ENCODE measurements around the gene MRPS15. TPM values are rescaled to one million over a fixed set of nuclear protein-coding genes. Genes with fewer than 3 reads are reported as not detected.
"Not testable (repeated sequence)": the region's sequence is repeated elsewhere in the genome, so short reads cannot be mapped to it uniquely, and the experiment has no call there.

MRPS15 gene
- total RNA-seq, 1 donor from 2014 or later = 25.1 TPM

DNA sequence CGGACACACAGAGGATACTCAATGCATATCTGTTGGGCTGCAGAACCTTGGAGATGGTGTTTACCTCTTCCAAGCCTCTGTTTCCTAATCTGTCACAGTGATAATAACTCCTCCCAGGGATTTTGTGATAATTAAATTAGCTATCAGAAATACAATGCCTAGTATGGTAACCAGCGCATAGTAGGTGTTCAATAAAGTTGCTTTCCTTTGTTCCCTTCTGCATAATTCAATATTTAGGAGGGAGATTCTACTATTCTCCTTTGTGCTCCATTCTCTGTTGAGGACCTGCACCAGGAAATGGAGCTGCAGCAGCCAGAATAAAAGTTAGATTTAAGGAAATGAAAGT lies 21.9 kb upstream of the MRPS15 start:
- Histone ChIP-seq H3K9ac (ENCODE audit: low read depth in 1 of 3, low read length in 3 of 3) (no peak overlapping the region), H3K4me3 (ENCODE audit: low read length in 3 of 3) (no peak overlapping the region), H3K36me3 (ENCODE audit: control insufficient read depth in 3 of 3, insufficient read depth in 3 of 3, low read length in 3 of 3) (no peaks in the 10 kb centered on the region), H3K27me3 (ENCODE audit: control insufficient read depth in 3 of 3, insufficient read depth in 3 of 3, low read length in 3 of 3) (peaks cover 0 to 15% (median 6%) of the 10 kb centered on the region in 3 donors), H3K9me3 (ENCODE audit: control insufficient read depth in 3 of 3, low read length in 3 of 3) (no peaks in the 10 kb centered on the region), H3K27ac (ENCODE audit: low read depth, low read length) (no peak overlapping the region), H3K4me1 (ENCODE audit: control insufficient read depth in 3 of 3, insufficient read depth in 3 of 3, low read length in 3 of 3) (peaks cover 6 to 13% (median 7%) of the 10 kb centered on the region in 3 donors)

DNA sequence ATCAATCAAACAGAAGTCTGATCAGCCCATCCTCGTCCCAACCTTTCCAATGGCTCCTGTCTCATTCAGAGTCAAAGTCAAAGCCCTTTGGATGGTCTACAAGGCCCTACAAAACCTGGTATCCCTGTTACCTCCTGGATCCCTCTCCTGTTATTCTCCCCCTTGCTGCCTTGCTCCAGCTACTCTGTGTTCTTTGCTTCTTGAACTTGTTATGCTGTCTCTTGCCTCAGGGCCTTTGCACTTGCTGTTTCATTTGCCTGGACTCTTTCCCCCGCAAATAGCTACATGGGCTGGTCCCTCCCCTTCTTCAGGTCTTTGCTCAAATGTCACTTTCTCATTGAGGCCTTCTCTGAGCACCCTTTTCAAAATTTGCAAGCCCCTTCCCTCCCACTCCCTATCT lies 19.9 kb upstream of the MRPS15 start:
- H3K36me3 ChIP-seq (ENCODE audit: control insufficient read depth in 3 of 3, insufficient read depth in 3 of 3, low read length in 3 of 3) = no peaks in the 10 kb centered on the region
- H3K9ac ChIP-seq (ENCODE audit: low read depth in 1 of 3, low read length in 3 of 3) = no peak overlapping the region
- H3K9me3 ChIP-seq (ENCODE audit: control insufficient read depth in 3 of 3, low read length in 3 of 3) = no peaks in the 10 kb centered on the region
- no peak overlapping the region for H3K27ac ChIP-seq (ENCODE audit: low read depth, low read length)
- no peak overlapping the region for H3K4me3 ChIP-seq (ENCODE audit: low read length in 3 of 3)
- peaks cover 6 to 13% (median 7%) of the 10 kb centered on the region in 3 donors for H3K4me1 ChIP-seq (ENCODE audit: control insufficient read depth in 3 of 3, insufficient read depth in 3 of 3, low read length in 3 of 3)
- H3K27me3 ChIP-seq (ENCODE audit: control insufficient read depth in 3 of 3, insufficient read depth in 3 of 3, low read length in 3 of 3) = peaks cover 6 to 24% (median 10%) of the 10 kb centered on the region in 3 donors

DNA sequence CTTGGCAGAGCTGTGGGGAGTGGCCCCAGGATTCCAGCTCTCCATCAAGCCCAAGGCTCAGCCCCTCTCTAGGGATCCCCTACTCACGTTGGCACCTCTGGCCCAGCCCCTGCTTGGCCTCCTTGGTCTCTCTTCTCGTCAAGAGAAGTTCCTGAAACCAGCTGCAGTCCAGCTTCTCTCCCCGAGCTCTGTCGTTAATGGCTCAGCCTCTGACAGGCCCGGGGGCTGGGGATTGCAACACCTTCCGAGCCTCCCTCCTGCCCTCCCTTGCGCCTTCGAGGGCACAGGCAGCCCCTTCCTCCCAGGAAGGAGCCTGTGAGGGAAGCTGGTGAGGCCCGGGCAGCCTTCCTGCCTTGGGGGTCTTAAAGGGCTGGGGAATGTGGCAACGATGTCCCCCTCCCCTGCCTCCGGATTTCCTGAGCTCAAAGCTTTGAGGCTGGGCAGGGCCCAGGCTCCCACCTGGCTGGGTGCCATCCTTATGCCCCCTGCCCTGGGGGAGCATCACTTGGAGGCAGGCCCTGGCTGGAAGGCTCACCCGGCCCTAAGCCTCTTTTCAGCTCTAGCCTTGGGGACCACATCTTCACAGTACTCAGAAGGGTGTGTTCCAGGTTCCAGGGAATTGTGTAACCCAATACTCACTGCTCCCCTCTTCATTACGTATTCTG lies 18.7 kb upstream of the MRPS15 start, which contains the start of gene CSF3R:
Gene CSF3R, minus strand, starts transcription at position 190 of the 665 bp plus-strand sequence. CDS start 3,417 bp downstream, outside the sequence.
- Histone ChIP-seq H3K9ac (ENCODE audit: low read depth in 1 of 3, low read length in 3 of 3) (no peak within 1 kb of the TSS), H3K4me3 (ENCODE audit: low read length in 3 of 3) (peak within 1 kb of the TSS in 1 of 3 donors; percentile 35), H3K27ac (ENCODE audit: low read depth, low read length) (no peak within 1 kb of the TSS), H3K4me1 (ENCODE audit: control insufficient read depth in 3 of 3, insufficient read depth in 3 of 3, low read length in 3 of 3) (peaks cover 6 to 13% (median 7%) of the 10 kb centered on the region in 3 donors), H3K9me3 (ENCODE audit: control insufficient read depth in 3 of 3, low read length in 3 of 3) (no peaks in the 10 kb centered on the region), H3K27me3 (ENCODE audit: control insufficient read depth in 3 of 3, insufficient read depth in 3 of 3, low read length in 3 of 3) (peaks cover 6 to 21% (median 7%) of the 10 kb centered on the region in 3 donors), H3K36me3 (ENCODE audit: control insufficient read depth in 3 of 3, insufficient read depth in 3 of 3, low read length in 3 of 3) (no peaks in the 10 kb centered on the region)

DNA sequence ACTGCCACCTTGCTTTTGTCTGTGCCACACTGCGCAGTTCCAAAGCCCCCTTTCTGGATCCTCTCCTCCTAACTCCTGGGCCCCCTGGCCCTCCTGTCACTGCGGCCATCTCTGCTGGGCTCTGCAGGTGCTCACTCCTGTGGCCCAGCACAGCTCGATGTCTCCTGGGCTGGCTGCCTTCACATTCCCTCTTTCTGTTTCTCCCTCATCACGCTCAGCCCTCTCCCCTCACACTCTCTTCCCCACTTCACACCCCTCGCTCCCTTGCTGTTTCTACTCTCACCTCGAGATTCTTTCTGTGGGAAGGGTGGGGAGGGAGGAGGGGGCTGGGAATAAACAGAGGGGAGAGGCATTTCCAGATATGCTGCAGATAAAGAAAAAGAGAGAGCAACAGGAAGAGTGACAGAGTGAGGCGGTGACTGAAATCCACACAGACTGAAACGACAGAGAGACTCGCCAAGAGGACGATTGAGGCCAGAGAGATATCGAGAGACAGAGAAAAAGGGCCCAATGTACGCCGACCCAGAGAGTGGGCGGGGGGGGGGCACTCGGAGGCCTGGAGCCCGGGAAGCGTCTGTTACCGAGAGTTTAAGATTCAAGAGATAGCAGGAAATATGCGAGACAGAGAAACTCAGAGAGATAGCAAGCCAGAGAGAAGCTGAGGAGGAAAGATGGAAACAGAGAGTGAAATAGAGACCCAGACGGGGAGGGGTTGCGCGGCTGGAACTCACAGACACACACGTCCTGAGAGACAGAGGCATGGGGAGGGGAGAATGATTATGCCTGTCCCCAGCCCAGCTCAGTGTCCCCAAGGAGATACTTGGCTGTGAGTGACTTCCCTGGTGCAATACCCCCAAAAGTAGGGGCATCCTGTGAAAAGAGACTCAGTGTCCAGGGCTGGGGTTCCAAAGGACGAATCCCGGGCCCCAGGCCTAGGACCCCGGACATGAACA lies 17.9 kb upstream of the MRPS15 start:
- no peak overlapping the region for H3K9ac ChIP-seq (ENCODE audit: low read depth in 1 of 3, low read length in 3 of 3)
- peaks cover 6 to 18% (median 7%) of the 10 kb centered on the region in 3 donors for H3K27me3 ChIP-seq (ENCODE audit: control insufficient read depth in 3 of 3, insufficient read depth in 3 of 3, low read length in 3 of 3)
- peaks cover 6 to 13% (median 7%) of the 10 kb centered on the region in 3 donors for H3K4me1 ChIP-seq (ENCODE audit: control insufficient read depth in 3 of 3, insufficient read depth in 3 of 3, low read length in 3 of 3)
- no peak overlapping the region for H3K27ac ChIP-seq (ENCODE audit: low read depth, low read length)
- peak overlapping the region in 1 of 3 donors; percentile 35 for H3K4me3 ChIP-seq (ENCODE audit: low read length in 3 of 3)
- H3K36me3 ChIP-seq (ENCODE audit: control insufficient read depth in 3 of 3, insufficient read depth in 3 of 3, low read length in 3 of 3) = no peaks in the 10 kb centered on the region
- H3K9me3 ChIP-seq (ENCODE audit: control insufficient read depth in 3 of 3, low read length in 3 of 3) = no peaks in the 10 kb centered on the region

- Histone ChIP-seq H3K9ac (ENCODE audit: low read depth in 1 of 3, low read length in 3 of 3) (no peak overlapping the region), H3K27me3 (ENCODE audit: control insufficient read depth in 3 of 3, insufficient read depth in 3 of 3, low read length in 3 of 3) (peaks cover 6 to 18% (median 7%) of the 10 kb centered on the region in 3 donors), H3K36me3 (ENCODE audit: control insufficient read depth in 3 of 3, insufficient read depth in 3 of 3, low read length in 3 of 3) (no peaks in the 10 kb centered on the region), H3K9me3 (ENCODE audit: control insufficient read depth in 3 of 3, low read length in 3 of 3) (no peaks in the 10 kb centered on the region), H3K4me3 (ENCODE audit: low read length in 3 of 3) (no peak overlapping the region), H3K4me1 (ENCODE audit: control insufficient read depth in 3 of 3, insufficient read depth in 3 of 3, low read length in 3 of 3) (peaks cover 6 to 13% (median 7%) of the 10 kb centered on the region in 3 donors), H3K27ac (ENCODE audit: low read depth, low read length) (no peak overlapping the region)
Measured at GRCh38 chr1:36481091-36481490, 16.9 kb upstream of the MRPS15 start.

- Histone ChIP-seq H3K36me3 (ENCODE audit: control insufficient read depth in 3 of 3, insufficient read depth in 3 of 3, low read length in 3 of 3) (no peaks in the 10 kb centered on the region), H3K4me1 (ENCODE audit: control insufficient read depth in 3 of 3, insufficient read depth in 3 of 3, low read length in 3 of 3) (peaks cover 6 to 7% (median 6%) of the 10 kb centered on the region in 3 donors), H3K9me3 (ENCODE audit: control insufficient read depth in 3 of 3, low read length in 3 of 3) (no peaks in the 10 kb centered on the region), H3K4me3 (ENCODE audit: low read length in 3 of 3) (no peak overlapping the region), H3K9ac (ENCODE audit: low read depth in 1 of 3, low read length in 3 of 3) (no peak overlapping the region), H3K27me3 (ENCODE audit: control insufficient read depth in 3 of 3, insufficient read depth in 3 of 3, low read length in 3 of 3) (peaks cover 4 to 13% (median 6%) of the 10 kb centered on the region in 3 donors), H3K27ac (ENCODE audit: low read depth, low read length) (no peak overlapping the region)
Measured at GRCh38 chr1:36480161-36480560, 16.0 kb upstream of the MRPS15 start.

- H3K27ac ChIP-seq (ENCODE audit: low read depth, low read length) = no peak overlapping the region
- H3K4me1 ChIP-seq (ENCODE audit: control insufficient read depth in 3 of 3, insufficient read depth in 3 of 3, low read length in 3 of 3) = peaks cover 6 to 7% (median 6%) of the 10 kb centered on the region in 3 donors
- H3K9me3 ChIP-seq (ENCODE audit: control insufficient read depth in 3 of 3, low read length in 3 of 3) = no peaks in the 10 kb centered on the region
- H3K36me3 ChIP-seq (ENCODE audit: control insufficient read depth in 3 of 3, insufficient read depth in 3 of 3, low read length in 3 of 3) = no peaks in the 10 kb centered on the region
- H3K4me3 ChIP-seq (ENCODE audit: low read length in 3 of 3) = no peak overlapping the region
- peaks cover 4 to 16% (median 6%) of the 10 kb centered on the region in 3 donors for H3K27me3 ChIP-seq (ENCODE audit: control insufficient read depth in 3 of 3, insufficient read depth in 3 of 3, low read length in 3 of 3)
- H3K9ac ChIP-seq (ENCODE audit: low read depth in 1 of 3, low read length in 3 of 3) = no peak overlapping the region
Measured at GRCh38 chr1:36479505-36480051, 15.4 kb upstream of the MRPS15 start.

DNA sequence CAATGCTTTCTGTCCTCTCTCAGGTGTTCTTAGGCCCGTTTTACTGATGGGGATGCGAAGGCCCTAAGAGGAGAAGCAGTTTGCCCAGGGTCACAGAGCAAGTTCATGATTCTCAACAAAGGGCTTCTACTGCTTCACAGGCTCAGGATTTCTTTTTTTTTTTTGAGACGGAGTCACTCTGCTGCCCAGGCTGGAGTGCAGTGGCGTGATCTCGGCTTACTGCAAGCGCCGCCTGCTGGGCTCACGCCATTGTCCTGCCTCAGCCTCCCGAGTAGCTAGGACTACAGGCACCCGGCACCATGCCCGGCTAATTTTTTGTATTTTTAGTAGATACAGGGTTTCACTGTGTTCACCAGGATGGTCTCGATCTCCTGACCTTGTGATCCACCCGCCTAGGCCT lies 13.4 kb upstream of the MRPS15 start:
- not testable (repeated sequence) for H3K9ac ChIP-seq (ENCODE audit: low read depth in 1 of 3, low read length in 3 of 3); H3K9me3 ChIP-seq (ENCODE audit: control insufficient read depth in 3 of 3, low read length in 3 of 3); H3K4me1 ChIP-seq (ENCODE audit: control insufficient read depth in 3 of 3, insufficient read depth in 3 of 3, low read length in 3 of 3); H3K4me3 ChIP-seq (ENCODE audit: low read length in 3 of 3); H3K36me3 ChIP-seq (ENCODE audit: control insufficient read depth in 3 of 3, insufficient read depth in 3 of 3, low read length in 3 of 3); H3K27ac ChIP-seq (ENCODE audit: low read depth, low read length)
- H3K27me3 ChIP-seq (ENCODE audit: control insufficient read depth in 3 of 3, insufficient read depth in 3 of 3, low read length in 3 of 3) = peaks cover 4 to 19% (median 6%) of the 10 kb centered on the region in 3 donors

DNA sequence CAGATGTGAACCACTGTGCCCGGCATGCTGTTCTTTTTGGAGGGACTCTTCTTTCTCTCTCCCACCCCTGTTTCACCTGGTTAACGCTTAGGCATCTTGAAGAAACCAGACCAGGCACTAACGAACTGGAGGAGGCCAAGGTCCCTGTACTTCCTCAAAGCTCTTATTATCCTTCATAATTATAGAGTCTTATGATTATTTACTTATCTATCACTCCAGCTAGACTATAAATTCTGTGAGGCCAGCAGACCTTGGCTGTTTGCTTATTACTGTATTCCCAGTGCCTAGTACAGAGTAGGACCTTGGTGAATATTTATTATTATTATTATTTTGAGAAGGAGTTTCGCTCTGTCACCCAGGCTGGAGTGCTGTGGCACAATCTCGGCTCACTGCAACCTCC lies 12.8 kb upstream of the MRPS15 start:
- no peaks in the 10 kb centered on the region for H3K36me3 ChIP-seq (ENCODE audit: control insufficient read depth in 3 of 3, insufficient read depth in 3 of 3, low read length in 3 of 3)
- peaks cover 6 to 7% (median 6%) of the 10 kb centered on the region in 3 donors for H3K4me1 ChIP-seq (ENCODE audit: control insufficient read depth in 3 of 3, insufficient read depth in 3 of 3, low read length in 3 of 3)
- H3K27me3 ChIP-seq (ENCODE audit: control insufficient read depth in 3 of 3, insufficient read depth in 3 of 3, low read length in 3 of 3) = peaks cover 4 to 19% (median 6%) of the 10 kb centered on the region in 3 donors
- no peak overlapping the region for H3K9ac ChIP-seq (ENCODE audit: low read depth in 1 of 3, low read length in 3 of 3)
- no peak overlapping the region for H3K4me3 ChIP-seq (ENCODE audit: low read length in 3 of 3)
- no peaks in the 10 kb centered on the region for H3K9me3 ChIP-seq (ENCODE audit: control insufficient read depth in 3 of 3, low read length in 3 of 3)
- no peak overlapping the region for H3K27ac ChIP-seq (ENCODE audit: low read depth, low read length)
